ENCODE results near the gene AQP7.

GRCh38 chr9:33375238-33375840, 27.0 kb downstream of the AQP7 start:
- TF ChIP-seq CTCF (conservative IDR thresholded peaks at IDR 0.05), result peak; percentile 7; the same call in 1 of the 2 replicates
- TF ChIP-seq EZH2 (IDR thresholded peaks at IDR 0.05; ENCODE audit: low read depth), result no peak
